Stimulated activated memory B cell treated with anti-CD40 and anti-IgM and Interleukin-4, amounts not matched to agents 10 μg/mL and 1 μg/mL and 100 μg/mL, for 72 hours (primary cell): ENCODE data around the gene CNPY3.

ENCODE experiments used
- ATAC-seq: fragments of 150-1000 bp; cut with Tn5 transposase; 2 replicates; pipeline ENCODE4 v1.10.0; 2021
- H3K27ac Mint-ChIP-seq: one replicate; pipeline ENCODE4 v1.8.0; 2022; ENCODE audit warnings: mild to moderate bottlenecking, mixed read lengths
- H3K27me3 Mint-ChIP-seq: one replicate; pipeline ENCODE4 v1.8.0; 2022; ENCODE audit warnings: mixed read lengths
- H3K36me3 Mint-ChIP-seq: one replicate; pipeline ENCODE4 v1.8.0; 2022; ENCODE audit warnings: mixed read lengths
- H3K4me1 Mint-ChIP-seq: one replicate; pipeline ENCODE4 v1.8.0; 2022; ENCODE audit warnings: mixed read lengths
- H3K4me3 Mint-ChIP-seq: one replicate; pipeline ENCODE4 v1.8.0; 2022; ENCODE audit warnings: mild to moderate bottlenecking, moderate library complexity, mixed read lengths
- H3K9me3 Mint-ChIP-seq: one replicate; pipeline ENCODE4 v1.8.0; 2022; ENCODE audit warnings: mixed read lengths

Gene CNPY3

GRCh38 chr6:42978487-42978838 lies 49.2 kb downstream of the CNPY3 start:
- Mint-ChIP-seq H3K4me1 (peaks cover 42% of the 10 kb centered on the region), H3K9me3 (no peaks in the 10 kb centered on the region)
- ATAC-seq, result no peak

GRCh38 chr6:42978839-42979522 lies 49.7 kb downstream of the CNPY3 start, which contains the start of gene PEX6:
Gene PEX6, minus strand, starts transcription at chr6:42979181. Its CDS starts 31 bp downstream, at chr6:42979150.
- H3K27ac Mint-ChIP-seq, result peak within 1 kb of the TSS; percentile 93
- peaks cover 47% of the 10 kb centered on the region for H3K4me1 Mint-ChIP-seq
- peak; percentile 99 for ATAC-seq
- no peaks in the 10 kb centered on the region for H3K27me3 Mint-ChIP-seq
- peaks cover 7% of the 10 kb centered on the region for H3K36me3 Mint-ChIP-seq
- no peaks in the 10 kb centered on the region for H3K9me3 Mint-ChIP-seq
- peak within 1 kb of the TSS; percentile 84 for H3K4me3 Mint-ChIP-seq

More at GRCh38 chr6:42978487-42978838, 49.2 kb downstream of the CNPY3 start:
- Mint-ChIP-seq H3K27ac (peak overlapping the region; percentile 93), H3K27me3 (no peaks in the 10 kb centered on the region), H3K36me3 (peaks cover 10% of the 10 kb centered on the region), H3K4me3 (peak overlapping the region; percentile 83)

- Mint-ChIP-seq H3K27me3 (no peaks in the 10 kb centered on the region), H3K4me3 (peak overlapping the region; percentile 84), H3K4me1 (peaks cover 49% of the 10 kb centered on the region), H3K36me3 (peaks cover 6% of the 10 kb centered on the region), H3K27ac (peak overlapping the region; percentile 93), H3K9me3 (no peaks in the 10 kb centered on the region)
- ATAC-seq, result no peak
Observed at GRCh38 chr6:42979523-42980177, 50.4 kb downstream of the CNPY3 start.

GRCh38 chr6:42981836-42982235 lies 52.6 kb downstream of the CNPY3 start:
- H3K4me1 Mint-ChIP-seq, result peaks cover 55% of the 10 kb centered on the region
- ATAC-seq, result no peak

GRCh38 chr6:42984001-42984923 lies 55.0 kb downstream of the CNPY3 start, which contains the start of gene PPP2R5D:
Gene PPP2R5D, plus strand, starts transcription at chr6:42984570. Its CDS starts 108 bp downstream, at chr6:42984678.
- peak within 1 kb of the TSS; percentile 81 for H3K27ac Mint-ChIP-seq
- peak within 1 kb of the TSS; percentile 92 for H3K4me3 Mint-ChIP-seq
- H3K27me3 Mint-ChIP-seq, result no peaks in the 10 kb centered on the region

More at GRCh38 chr6:42981836-42982235, 52.6 kb downstream of the CNPY3 start:
- H3K9me3 Mint-ChIP-seq, result no peaks in the 10 kb centered on the region
- no peak overlapping the region for H3K27ac Mint-ChIP-seq
- peaks cover 3% of the 10 kb centered on the region for H3K36me3 Mint-ChIP-seq
- H3K27me3 Mint-ChIP-seq, result no peaks in the 10 kb centered on the region
- no peak overlapping the region for H3K4me3 Mint-ChIP-seq

GRCh38 chr6:42984924-42985475 lies 55.7 kb downstream of the CNPY3 start:
- Mint-ChIP-seq H3K27ac (peak overlapping the region; percentile 81), H3K27me3 (no peaks in the 10 kb centered on the region), H3K9me3 (no peaks in the 10 kb centered on the region), H3K36me3 (peaks cover 21% of the 10 kb centered on the region), H3K4me1 (peaks cover 48% of the 10 kb centered on the region), H3K4me3 (peak overlapping the region; percentile 92)
- no peak for ATAC-seq

More at GRCh38 chr6:42984001-42984923, 55.0 kb downstream of the CNPY3 start, which contains the start of gene PPP2R5D:
- peak; percentile 98 for ATAC-seq
- peaks cover 14% of the 10 kb centered on the region for H3K36me3 Mint-ChIP-seq
- H3K4me1 Mint-ChIP-seq, result peaks cover 55% of the 10 kb centered on the region
- H3K9me3 Mint-ChIP-seq, result no peaks in the 10 kb centered on the region

GRCh38 chr6:42987533-42988451 lies 58.5 kb downstream of the CNPY3 start:
- H3K27ac Mint-ChIP-seq, result peak overlapping the region; percentile 81
- peaks cover 31% of the 10 kb centered on the region for H3K36me3 Mint-ChIP-seq

GRCh38 chr6:42988486-42989020 lies 59.3 kb downstream of the CNPY3 start:
- ATAC-seq, result no peak
- Mint-ChIP-seq H3K27me3 (no peaks in the 10 kb centered on the region), H3K36me3 (peaks cover 34% of the 10 kb centered on the region), H3K4me3 (no peak overlapping the region), H3K9me3 (no peaks in the 10 kb centered on the region), H3K4me1 (peaks cover 45% of the 10 kb centered on the region), H3K27ac (no peak overlapping the region)

More at GRCh38 chr6:42987533-42988451, 58.5 kb downstream of the CNPY3 start:
- no peaks in the 10 kb centered on the region for H3K9me3 Mint-ChIP-seq
- no peak overlapping the region for H3K4me3 Mint-ChIP-seq
- H3K27me3 Mint-ChIP-seq, result no peaks in the 10 kb centered on the region
- ATAC-seq, result no peak
- peaks cover 46% of the 10 kb centered on the region for H3K4me1 Mint-ChIP-seq
